Measurements from ENCODE around the gene GTF2B. TPM values are rescaled to one million over a fixed set of nuclear protein-coding genes. Genes with fewer than 3 reads are reported as not detected.

GTF2B gene
- total and polyA plus RNA-seq, 2 experiments from 2014 or later = 30.8 to 43.1 TPM

GRCh38 chr1:88802950-88803349 is 88.4 kb downstream of the GTF2B start:
- no peaks in the 10 kb centered on the region for H3K27me3 ChIP-seq
- TF ChIP-seq CTCF (IDR thresholded peaks at IDR 0.05; ENCODE audit: low read depth, low read length) = no peak
- H3K4me1 ChIP-seq (ENCODE audit: low read depth) = no peaks in the 10 kb centered on the region
- H3K27ac ChIP-seq = no peak overlapping the region
- peak in 1 of 2 donors; percentile 21 for DNase-seq (ENCODE audit: low read depth in 1 of 2, low spot score in 1 of 2)
- no peak overlapping the region for H3K4me3 ChIP-seq
- no peaks in the 10 kb centered on the region for H3K9me3 ChIP-seq (ENCODE audit: low read depth)
- peaks cover 49% of the 10 kb centered on the region for H3K36me3 ChIP-seq

Other genes with a start within 250 kb of the GTF2B start
- gene PKN2, start 207.3 kb downstream of the GTF2B start, total RNA-seq = 18.4 and 27.6 TPM in 2 replicates
- gene PKN2, start 207.3 kb downstream of the GTF2B start, polyA plus RNA-seq = 22.5 and 25.8 TPM in 2 replicates
- 15.1 and 18.6 TPM in 2 replicates for gene KYAT3, start 101.1 kb upstream of the GTF2B start, total RNA-seq
- 26.1 and 28.9 TPM in 2 replicates for gene KYAT3, start 101.1 kb upstream of the GTF2B start, polyA plus RNA-seq
- 17.7 and 21.8 TPM in 2 replicates for gene RBMXL1, start 101.1 kb upstream of the GTF2B start, total RNA-seq
- gene RBMXL1, start 101.1 kb upstream of the GTF2B start, polyA plus RNA-seq = 14.1 and 21.1 TPM in 2 replicates
- 0.09 and 0.28 TPM in 2 replicates for gene GBP3, start 131.3 kb upstream of the GTF2B start, total RNA-seq
- gene GBP3, start 131.3 kb upstream of the GTF2B start, polyA plus RNA-seq = not detected in 2 replicates
- 1.8 and 2.7 TPM in 2 replicates for gene GBP1, start 173.6 kb upstream of the GTF2B start, total RNA-seq
- 1.6 and 2.4 TPM in 2 replicates for gene GBP1, start 173.6 kb upstream of the GTF2B start, polyA plus RNA-seq
- 1.1 and 2.4 TPM in 2 replicates for gene GBP2, start 234.5 kb upstream of the GTF2B start, total RNA-seq
- gene GBP2, start 234.5 kb upstream of the GTF2B start, polyA plus RNA-seq = 0.83 and 1.7 TPM in 2 replicates